GM12872 (cell line): ENCODE measurements around the gene PROSER3.

Experiments
- TF ChIP-seq, protein P1 (sequence below): IDR thresholded peaks from 3 replicates; pipeline ENCODE4 v1.5.1; 2011; ENCODE audit warnings: low read depth, mild to moderate bottlenecking, low read length, moderate library complexity; ENCODE audit not compliant: insufficient read depth

The PROSER3 gene

DNA sequence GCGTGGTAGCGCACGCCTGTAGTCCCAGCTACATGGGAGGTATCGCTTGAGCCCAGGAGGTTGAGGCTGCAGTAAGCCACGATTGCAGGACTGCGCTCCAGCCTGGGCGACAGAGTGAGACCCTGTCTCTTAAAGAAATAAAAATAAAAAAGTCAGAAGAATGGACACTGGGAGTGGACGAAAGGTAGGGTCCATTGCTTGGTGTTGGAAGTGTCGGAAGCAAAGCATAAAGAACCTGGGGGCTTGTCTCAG lies 17.0 kb downstream of the PROSER3 start:
- TF ChIP-seq, protein P1, sequence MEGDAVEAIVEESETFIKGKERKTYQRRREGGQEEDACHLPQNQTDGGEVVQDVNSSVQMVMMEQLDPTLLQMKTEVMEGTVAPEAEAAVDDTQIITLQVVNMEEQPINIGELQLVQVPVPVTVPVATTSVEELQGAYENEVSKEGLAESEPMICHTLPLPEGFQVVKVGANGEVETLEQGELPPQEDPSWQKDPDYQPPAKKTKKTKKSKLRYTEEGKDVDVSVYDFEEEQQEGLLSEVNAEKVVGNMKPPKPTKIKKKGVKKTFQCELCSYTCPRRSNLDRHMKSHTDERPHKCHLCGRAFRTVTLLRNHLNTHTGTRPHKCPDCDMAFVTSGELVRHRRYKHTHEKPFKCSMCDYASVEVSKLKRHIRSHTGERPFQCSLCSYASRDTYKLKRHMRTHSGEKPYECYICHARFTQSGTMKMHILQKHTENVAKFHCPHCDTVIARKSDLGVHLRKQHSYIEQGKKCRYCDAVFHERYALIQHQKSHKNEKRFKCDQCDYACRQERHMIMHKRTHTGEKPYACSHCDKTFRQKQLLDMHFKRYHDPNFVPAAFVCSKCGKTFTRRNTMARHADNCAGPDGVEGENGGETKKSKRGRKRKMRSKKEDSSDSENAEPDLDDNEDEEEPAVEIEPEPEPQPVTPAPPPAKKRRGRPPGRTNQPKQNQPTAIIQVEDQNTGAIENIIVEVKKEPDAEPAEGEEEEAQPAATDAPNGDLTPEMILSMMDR, result no peak

DNA sequence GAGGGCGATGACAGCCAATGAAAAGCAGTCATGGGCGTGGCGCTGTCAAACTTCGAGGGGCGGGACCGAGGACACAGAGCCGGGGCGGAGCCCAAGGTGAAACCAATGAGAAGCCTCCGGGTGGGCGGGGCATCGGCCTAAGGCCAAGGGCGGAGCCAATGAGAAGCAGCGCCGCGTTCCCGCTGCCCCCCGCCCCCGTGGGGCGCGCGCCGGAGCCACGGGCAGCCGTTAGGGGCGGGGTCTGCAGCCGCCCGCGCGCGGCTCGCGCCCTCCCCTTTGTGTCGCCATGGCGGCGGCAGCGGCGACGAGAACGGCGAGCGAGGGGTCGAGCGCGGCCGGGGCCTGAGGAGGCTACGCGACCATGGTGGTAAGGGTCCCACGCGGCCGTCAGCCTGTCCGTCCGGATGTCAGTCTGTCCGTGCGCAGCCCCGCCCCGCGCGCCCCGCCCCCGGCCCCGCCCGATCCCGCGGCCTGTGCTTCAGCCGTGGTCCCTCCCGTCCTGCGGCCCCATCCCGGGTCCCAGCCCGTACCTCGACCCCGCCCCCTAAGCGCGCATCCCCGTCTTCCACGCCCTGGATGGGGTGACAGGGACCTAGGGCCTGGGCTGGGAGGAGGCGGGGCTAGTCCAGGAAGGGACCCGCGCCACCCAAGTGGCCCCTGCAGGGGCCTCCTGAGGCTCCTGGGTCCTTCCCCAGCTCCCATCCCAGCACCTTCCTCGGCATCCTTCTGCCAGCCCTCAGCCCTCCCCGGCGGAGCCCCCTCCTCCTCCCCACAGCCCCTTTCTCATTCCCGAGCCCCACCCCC lies 17.5 kb downstream of the PROSER3 start, which contains the start of gene ARHGAP33:
TSS of gene ARHGAP33 (plus strand) at position 267 of the 804 bp plus-strand sequence. CDS start at position 362, 95 bp downstream.
- TF ChIP-seq, protein P1, result no peak

DNA sequence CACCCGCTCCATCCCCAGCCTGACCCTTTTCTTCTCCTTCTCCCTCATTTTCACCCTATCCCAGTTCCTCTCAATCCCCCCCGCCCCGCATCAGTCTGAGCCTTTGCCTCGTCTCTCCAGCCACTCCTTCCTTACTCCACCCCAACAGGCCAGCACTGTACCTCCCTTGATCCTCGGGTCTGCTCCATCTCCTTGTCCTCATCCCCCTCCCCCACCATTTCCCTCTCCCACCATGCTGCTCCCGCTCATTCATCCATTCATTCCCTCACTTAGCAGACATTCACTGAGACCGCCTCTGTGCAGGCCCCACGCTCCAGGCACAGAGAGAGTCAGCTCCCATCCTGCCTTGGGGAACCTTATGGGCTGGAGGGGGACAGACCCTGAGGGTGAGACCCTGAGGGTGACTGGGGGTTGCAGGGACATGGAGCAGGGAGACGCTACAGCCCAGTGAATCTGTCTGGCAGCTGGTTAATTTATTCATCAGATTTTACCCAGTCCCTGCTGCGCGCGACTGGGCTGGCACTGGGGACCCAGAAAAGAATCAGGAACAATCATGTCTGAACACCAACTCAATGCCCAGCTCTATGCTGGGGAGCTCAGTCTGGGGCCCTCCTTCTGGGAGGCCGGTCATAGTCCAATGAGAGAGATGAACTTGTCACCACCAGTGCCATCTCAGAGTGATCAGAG lies 18.3 kb downstream of the PROSER3 start:
- TF ChIP-seq, protein P1, result no peak

- TF ChIP-seq, protein P1, result no peak
These were observed 19.3 kb downstream of the PROSER3 start for GRCh38 chr19:35777086-35777841.

- TF ChIP-seq, protein P1, result no peak
These were observed 20.0 kb downstream of the PROSER3 start for GRCh38 chr19:35777961-35778360.

DNA sequence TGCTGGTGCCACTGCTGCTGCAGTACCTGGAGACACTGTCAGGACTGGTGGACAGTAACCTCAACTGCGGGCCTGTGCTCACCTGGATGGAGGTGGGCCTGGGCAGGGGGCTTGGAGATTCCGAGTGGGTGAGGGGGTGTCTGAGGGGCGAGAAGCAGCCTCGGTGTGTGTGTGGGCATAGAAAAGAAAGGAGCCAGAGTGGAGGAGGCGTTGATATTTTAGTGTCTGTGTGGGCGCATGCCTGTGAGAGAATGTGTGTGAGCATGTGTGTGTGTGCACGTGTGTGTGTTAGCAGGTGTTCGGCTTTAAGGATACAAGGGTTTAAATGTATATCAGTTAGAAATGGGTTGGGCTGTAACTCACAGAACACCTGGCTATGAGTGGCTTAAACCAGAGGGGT lies 21.1 kb downstream of the PROSER3 start:
- TF ChIP-seq, protein P1, result no peak

GRCh38 chr19:35780058-35780457 lies 22.1 kb downstream of the PROSER3 start:
- TF ChIP-seq, protein P1, result no peak
